ENCODE results near the gene MIGA1. TPM values are rescaled to one million over a fixed set of nuclear protein-coding genes. Genes with fewer than 3 reads are reported as not detected.
"Not testable (repeated sequence)": the region's sequence is repeated elsewhere in the genome, so short reads cannot be mapped to it uniquely, and the experiment has no call there.

MIGA1 gene
- total RNA-seq, 1 donor from 2014 or later: 13.0 TPM

DNA sequence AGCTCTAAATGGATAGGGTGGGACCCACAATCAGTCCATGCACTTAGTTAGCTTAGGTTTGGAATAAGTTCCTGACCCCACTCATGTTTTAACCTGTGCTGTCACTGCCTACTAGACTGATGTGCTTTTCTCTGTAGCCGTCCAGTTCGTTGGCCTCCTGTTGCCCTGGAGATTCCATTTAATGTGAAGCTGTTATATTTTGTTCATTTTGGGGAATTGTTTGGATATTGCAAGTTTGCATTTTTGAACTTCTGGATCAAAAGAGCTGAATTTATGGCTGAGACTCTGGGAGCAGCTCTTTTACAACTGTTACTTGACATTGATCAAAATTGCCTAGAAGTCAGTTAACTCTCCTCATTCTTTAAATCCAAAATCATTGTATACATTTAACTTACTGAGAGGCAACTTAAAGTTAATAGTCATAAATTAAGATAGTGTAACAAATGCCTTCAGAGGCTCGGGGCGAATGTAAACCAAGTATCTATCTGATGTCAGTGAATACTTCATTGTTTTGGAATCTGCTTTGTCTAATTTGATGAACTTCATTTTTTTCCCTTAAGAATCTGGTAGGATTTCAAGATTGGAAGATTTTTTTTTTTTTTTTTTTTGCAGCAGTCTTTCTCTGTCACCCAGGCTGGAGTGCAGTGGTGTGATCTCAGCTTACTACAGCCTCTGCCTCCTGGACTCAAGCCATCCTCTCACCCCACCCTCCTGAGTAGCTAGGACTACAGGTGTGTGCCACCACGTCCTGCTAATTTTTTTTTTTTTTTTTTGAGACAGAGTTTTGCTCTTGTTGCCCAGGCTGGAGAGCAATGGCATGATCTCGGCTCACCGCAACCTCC, 38.1 kb downstream of the MIGA1 start:
- intact Hi-C loops (cut with micrococcal nuclease): no loop called here
- no peaks in the 10 kb centered on the region for H3K27me3 Mint-ChIP-seq
- ChIA-PET CTCF (no interaction called here), POLR2A (no interaction called here)
- H3K4me1 Mint-ChIP-seq: no peaks in the 10 kb centered on the region
- TF ChIP-seq CTCF (IDR thresholded peaks at IDR 0.05): no peak
- H3K36me3 Mint-ChIP-seq (ENCODE audit: low read depth): peaks cover 72% of the 10 kb centered on the region
- ATAC-seq (ENCODE audit: low read depth): no peak
- H3K27ac Mint-ChIP-seq: no peak overlapping the region
- no peaks in the 10 kb centered on the region for H3K9me3 Mint-ChIP-seq
- no peak for DNase-seq
- no peak overlapping the region for H3K4me3 Mint-ChIP-seq

DNA sequence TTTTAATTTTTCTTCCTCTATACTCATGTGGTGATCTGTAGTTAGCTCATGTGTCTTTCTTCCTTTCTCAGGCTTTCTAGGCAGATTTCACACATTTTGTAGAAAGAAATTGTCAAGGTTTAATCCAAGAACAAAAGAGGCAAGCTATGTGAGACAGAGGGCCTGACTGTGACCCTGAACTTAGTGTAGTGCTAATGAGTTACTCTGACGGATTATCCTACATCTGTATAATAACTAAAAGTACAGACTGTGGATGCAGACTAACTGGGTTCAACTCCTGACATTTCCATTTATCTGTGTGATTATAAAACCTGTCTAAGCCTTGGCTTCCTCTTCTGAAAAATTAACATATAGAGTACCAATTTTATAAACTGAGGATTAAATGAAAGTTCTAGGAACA, 40.7 kb downstream of the MIGA1 start:
- Mint-ChIP-seq H3K4me3 (no peak overlapping the region), H3K36me3 (ENCODE audit: low read depth) (peaks cover 60% of the 10 kb centered on the region), H3K9me3 (no peaks in the 10 kb centered on the region), H3K27ac (no peak overlapping the region), H3K4me1 (peaks cover 2% of the 10 kb centered on the region), H3K27me3 (no peaks in the 10 kb centered on the region)
- no peak for ATAC-seq (ENCODE audit: low read depth)
- intact Hi-C loops (cut with micrococcal nuclease): no loop called here
- ChIA-PET CTCF (no interaction called here), POLR2A (no interaction called here)
- TF ChIP-seq CTCF (IDR thresholded peaks at IDR 0.05): no peak
- no peak for DNase-seq

GRCh38 chr1:77824079-77824478, 44.6 kb downstream of the MIGA1 start:
- Mint-ChIP-seq H3K9me3 (no peaks in the 10 kb centered on the region), H3K27ac (no peak overlapping the region), H3K27me3 (no peaks in the 10 kb centered on the region), H3K36me3 (ENCODE audit: low read depth) (peaks cover 49% of the 10 kb centered on the region), H3K4me3 (no peak overlapping the region), H3K4me1 (peaks cover 5% of the 10 kb centered on the region)
- DNase-seq (no peak), ATAC-seq (ENCODE audit: low read depth) (no peak)
- POLR2A ChIA-PET: interaction anchor here (1.2 kb wide), 1 partner anchor 155 kb away, joined by 3 read pairs; the partner anchor contains the start of gene FUBP1
- intact Hi-C loops (cut with micrococcal nuclease): no loop called here
- CTCF ChIA-PET: interaction anchor here (1.9 to 3.3 kb wide), 2 partner anchors 76 to 290 kb away, joined by 5 to 21 read pairs; no protein-coding TSS in a partner anchor
- no peak for TF ChIP-seq CTCF (IDR thresholded peaks at IDR 0.05)

GRCh38 chr1:77824694-77825093, 45.2 kb downstream of the MIGA1 start:
- no peak overlapping the region for H3K27ac Mint-ChIP-seq
- no peaks in the 10 kb centered on the region for H3K9me3 Mint-ChIP-seq
- CTCF ChIA-PET: interaction anchor here (1.9 to 3.3 kb wide), 2 partner anchors 76 to 289 kb away, joined by 5 to 21 read pairs; no protein-coding TSS in a partner anchor
- intact Hi-C loops (cut with micrococcal nuclease): loop anchor here (1.0 kb wide), 1 partner anchor 290 kb away; no protein-coding TSS in a partner anchor
- no peak for TF ChIP-seq CTCF (IDR thresholded peaks at IDR 0.05)
- no peaks in the 10 kb centered on the region for H3K27me3 Mint-ChIP-seq
- H3K36me3 Mint-ChIP-seq (ENCODE audit: low read depth): peaks cover 45% of the 10 kb centered on the region
- no peak overlapping the region for H3K4me3 Mint-ChIP-seq
- DNase-seq: no peak
- POLR2A ChIA-PET: no interaction called here
- no peak for ATAC-seq (ENCODE audit: low read depth)
- H3K4me1 Mint-ChIP-seq: peaks cover 5% of the 10 kb centered on the region

GRCh38 chr1:77825131-77825709, 45.8 kb downstream of the MIGA1 start:
- H3K4me1 Mint-ChIP-seq: peaks cover 5% of the 10 kb centered on the region
- intact Hi-C loops (cut with micrococcal nuclease): loop anchor here (1.0 kb wide), 1 partner anchor 289 kb away; no protein-coding TSS in a partner anchor
- POLR2A ChIA-PET: no interaction called here
- H3K27me3 Mint-ChIP-seq: no peaks in the 10 kb centered on the region
- ATAC-seq (ENCODE audit: low read depth) (peak; percentile 62), DNase-seq (no peak)
- CTCF ChIA-PET: interaction anchor here (0.7 to 3.3 kb wide), 5 partner anchors 29 to 289 kb away, joined by 3 to 21 read pairs (median 3); no protein-coding TSS in a partner anchor
- no peak overlapping the region for H3K4me3 Mint-ChIP-seq
- H3K27ac Mint-ChIP-seq: no peak overlapping the region
- no peak for TF ChIP-seq CTCF (IDR thresholded peaks at IDR 0.05)
- H3K36me3 Mint-ChIP-seq (ENCODE audit: low read depth): peaks cover 43% of the 10 kb centered on the region
- no peaks in the 10 kb centered on the region for H3K9me3 Mint-ChIP-seq

- H3K27ac Mint-ChIP-seq; H3K27me3 Mint-ChIP-seq; H3K4me1 Mint-ChIP-seq; H3K4me3 Mint-ChIP-seq; ATAC-seq (ENCODE audit: low read depth); POLR2A ChIA-PET; H3K9me3 Mint-ChIP-seq; DNase-seq: not testable (repeated sequence)
- CTCF ChIA-PET: interaction anchor here (3.3 kb wide), 1 partner anchor 287 kb away, joined by 21 read pairs; no protein-coding TSS in a partner anchor
- intact Hi-C loops (cut with micrococcal nuclease): loop anchor here (2.0 kb wide), 1 partner anchor 16 kb away; no protein-coding TSS in a partner anchor
- peaks cover 38% of the 10 kb centered on the region for H3K36me3 Mint-ChIP-seq (ENCODE audit: low read depth)
Observed at GRCh38 chr1:77826851-77827250, 47.4 kb downstream of the MIGA1 start.

Measured in activated B cell treated with CpG ODN at 0.5 μM for 24 hours (primary cell).